ENCODE results near the gene PDZD4.

The PDZD4 gene

GRCh38 chrX:153789654-153790053 is 40.7 kb downstream of the PDZD4 start:
- DNase-seq (ENCODE audit: low read depth), result no peak

GRCh38 chrX:153786669-153787068 is 43.7 kb downstream of the PDZD4 start:
- no peak for DNase-seq (ENCODE audit: low read depth)

DNA sequence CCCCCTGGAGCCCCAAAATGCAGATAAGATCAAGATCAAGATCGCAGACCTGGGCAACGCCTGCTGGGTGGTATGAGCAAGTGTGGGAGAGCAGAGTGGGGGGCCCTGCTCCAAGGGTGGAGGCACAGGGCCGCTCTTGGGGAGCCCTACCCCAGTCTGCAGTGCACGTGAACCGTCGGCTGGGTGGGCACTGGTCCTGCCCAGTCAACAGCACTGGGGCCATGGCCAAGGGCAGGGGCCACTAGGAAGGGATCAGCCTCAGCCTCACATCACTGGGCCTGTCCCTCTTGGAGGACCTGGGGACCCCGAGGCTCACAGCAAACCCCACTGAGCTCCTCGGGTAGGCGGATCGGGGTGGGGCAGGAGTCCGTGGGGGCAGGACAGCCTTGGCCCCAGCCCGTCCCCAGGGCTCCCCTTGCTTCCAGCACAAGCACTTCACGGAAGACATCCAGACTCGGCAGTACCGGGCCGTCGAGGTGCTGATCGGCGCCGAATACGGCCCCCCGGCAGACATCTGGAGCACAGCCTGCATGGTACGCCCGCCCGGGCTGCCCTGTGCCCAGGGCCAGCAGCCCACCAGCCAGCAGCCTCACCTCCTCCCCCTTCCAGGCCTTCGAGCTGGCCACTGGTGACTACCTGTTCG is 45.9 kb downstream of the PDZD4 start:
- no peak for DNase-seq (ENCODE audit: low read depth)

DNA sequence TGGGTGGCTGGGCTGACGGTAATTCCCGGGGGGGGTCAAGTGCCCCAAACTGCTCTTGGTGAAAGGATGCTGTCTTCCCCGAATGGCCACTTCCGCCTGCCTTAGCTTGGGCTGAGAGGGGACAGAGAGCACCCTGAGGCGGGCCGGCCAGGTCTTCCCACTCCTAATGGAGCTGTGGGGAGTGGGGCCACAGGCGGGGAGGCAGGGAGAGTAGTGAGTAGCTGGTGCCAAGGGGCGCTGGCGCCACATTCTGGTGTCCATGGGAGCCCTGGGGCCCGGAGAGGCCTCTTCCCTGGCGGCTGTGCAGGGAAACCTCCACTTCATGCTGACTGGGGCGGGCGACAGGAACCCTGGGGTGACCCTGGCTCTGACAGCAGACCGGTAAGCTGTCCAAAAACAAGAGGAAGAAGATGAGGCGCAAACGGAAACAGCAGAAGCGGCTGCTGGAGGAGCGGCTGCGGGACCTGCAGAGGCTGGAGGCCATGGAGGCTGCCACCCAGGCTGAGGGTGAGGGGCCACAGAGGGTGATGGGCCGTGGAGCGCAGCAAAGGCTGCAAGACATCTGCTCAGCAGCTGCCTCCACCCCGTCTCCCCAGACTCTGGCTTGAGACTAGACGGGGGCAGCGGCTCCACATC is 46.8 kb downstream of the PDZD4 start:
- no peak for DNase-seq (ENCODE audit: low read depth)

- no peak for DNase-seq (ENCODE audit: low read depth)
Observed at GRCh38 chrX:153782871-153783270, 47.5 kb downstream of the PDZD4 start.

DNA sequence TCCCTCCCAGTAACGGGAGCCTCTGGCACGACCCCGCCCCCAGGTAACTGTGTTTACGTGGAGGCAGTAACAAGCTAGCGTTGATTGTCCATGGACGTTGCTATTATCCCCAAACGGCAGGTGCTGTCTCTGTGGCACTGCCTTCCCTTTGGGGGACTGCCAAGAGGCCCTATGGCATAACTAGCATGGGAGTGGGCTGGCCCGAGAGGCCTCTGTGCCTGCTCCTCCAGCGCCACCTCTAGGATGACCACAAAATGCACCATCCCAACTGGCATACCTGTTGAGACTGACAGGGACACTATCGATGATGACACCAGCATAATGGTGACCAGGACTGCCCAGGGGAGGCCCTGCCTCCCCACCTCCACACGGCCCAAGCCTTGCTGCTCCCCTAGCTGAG is 48.0 kb downstream of the PDZD4 start:
- no peak for DNase-seq (ENCODE audit: low read depth)

DNA sequence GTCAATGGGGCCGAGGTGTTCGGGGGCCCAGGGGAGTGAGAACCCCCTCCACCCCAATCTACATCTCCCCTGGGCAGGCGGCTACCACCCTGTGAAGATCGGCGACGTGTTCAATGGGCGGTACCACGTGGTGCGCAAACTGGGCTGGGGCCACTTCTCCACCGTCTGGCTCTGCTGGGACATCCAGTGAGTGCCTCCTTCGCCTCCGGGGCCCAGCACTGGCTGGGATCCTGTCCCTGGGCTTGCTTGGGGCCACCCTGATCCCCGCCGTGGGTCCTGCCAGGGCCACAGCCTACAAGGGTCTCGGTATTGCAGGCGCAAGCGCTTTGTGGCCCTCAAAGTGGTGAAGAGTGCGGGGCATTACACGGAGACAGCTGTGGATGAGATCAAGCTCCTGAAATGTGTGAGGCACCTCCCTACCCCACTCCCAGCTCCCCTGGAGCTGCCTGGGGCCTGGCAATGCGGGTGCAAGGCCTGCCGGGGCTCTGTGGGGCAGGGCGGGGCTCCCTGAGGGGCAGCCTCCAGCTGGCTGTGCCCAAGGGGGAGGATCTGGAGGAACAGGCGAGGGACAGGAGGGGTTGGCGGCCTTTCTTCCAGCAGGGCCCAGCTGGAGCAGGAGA is 48.8 kb downstream of the PDZD4 start:
- no peak for DNase-seq (ENCODE audit: low read depth)

- DNase-seq (ENCODE audit: low read depth), result no peak
Observed at GRCh38 chrX:153780678-153781427, 49.5 kb downstream of the PDZD4 start, which contains the start of gene SRPK3. TSS of gene SRPK3 (plus strand) at chrX:153781041. CDS start at chrX:153781087, 46 bp downstream.

- no peak for DNase-seq (ENCODE audit: low read depth)
Observed at GRCh38 chrX:153779891-153780677, 50.3 kb downstream of the PDZD4 start.

DNA sequence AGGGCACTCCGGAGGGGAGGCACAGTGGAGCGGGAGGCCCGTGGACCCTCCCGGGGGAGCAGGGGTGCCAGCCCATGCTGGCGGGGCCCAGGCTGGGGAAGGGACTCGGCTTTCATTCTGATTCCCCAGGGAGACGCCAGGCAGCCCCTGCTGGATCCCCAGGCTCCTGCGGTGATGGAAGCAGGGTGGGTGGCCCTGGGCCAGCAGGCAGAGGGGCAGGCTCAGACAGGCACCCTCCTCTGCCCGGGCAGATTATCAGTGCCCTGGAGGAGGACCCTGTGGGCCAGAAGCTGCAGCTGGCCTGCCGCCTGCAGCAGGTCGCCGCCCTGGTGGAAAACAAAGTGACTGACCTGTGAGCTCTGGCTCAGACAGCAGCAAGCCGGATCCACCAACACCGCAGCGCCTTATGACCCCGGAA is 51.7 kb downstream of the PDZD4 start:
- DNase-seq (ENCODE audit: low read depth), result no peak

DNA sequence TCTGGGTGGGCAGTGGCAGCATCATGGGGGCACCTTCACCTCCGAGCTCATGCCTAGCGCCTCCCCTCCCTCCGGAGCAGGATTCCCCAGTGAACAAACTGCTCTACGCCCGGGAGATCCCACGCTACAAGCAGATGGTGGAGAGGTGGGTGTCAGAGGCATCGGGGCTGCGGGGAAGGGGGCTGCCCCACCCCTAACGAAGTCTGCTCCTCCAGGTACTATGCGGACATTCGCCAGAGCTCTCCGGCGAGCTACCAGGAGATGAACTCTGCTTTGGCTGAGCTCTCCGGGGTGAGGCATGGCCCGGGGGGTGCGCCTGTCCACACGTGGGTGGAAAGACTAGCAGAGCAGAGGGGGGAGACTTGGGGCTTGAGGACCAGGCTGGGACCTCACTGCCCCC is 52.2 kb downstream of the PDZD4 start:
- no peak for DNase-seq (ENCODE audit: low read depth)

DNA sequence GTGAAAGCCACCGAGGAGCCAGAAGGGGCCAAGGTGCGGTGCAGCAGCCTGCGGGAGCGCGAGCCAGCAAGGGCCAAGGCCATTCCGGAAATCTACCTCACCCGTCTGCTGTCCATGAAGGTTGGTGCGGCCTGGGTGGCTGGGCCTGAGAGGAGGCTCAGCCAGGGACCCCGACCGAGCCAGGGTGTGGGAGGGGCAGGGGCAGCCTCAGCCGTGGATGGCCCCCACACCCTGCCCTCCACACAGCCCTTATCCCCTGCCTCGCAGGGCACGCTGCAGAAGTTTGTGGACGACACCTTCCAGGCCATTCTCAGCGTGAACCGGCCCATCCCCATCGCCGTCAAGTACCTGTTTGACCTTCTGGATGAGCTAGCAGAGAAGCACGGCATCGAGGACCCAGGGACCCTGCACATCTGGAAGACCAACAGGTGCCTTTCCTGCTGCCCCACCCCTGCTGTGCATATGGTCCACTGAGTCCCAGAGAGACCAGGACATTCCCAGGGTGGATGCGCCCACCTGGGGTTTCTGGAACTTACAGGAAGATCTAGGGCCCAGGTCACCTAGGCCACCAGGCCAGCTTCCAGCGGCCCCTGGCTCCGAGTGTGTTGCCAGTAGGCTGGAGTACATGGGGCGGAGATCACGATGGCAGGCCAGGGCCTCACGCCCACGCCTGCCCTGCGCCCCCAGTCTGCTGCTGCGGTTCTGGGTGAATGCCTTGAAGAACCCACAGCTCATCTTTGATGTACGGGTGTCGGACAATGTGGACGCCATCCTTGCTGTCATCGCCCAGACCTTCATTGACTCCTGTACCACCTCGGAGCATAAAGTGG is 52.9 kb downstream of the PDZD4 start:
- DNase-seq (ENCODE audit: low read depth), result no peak

DNA sequence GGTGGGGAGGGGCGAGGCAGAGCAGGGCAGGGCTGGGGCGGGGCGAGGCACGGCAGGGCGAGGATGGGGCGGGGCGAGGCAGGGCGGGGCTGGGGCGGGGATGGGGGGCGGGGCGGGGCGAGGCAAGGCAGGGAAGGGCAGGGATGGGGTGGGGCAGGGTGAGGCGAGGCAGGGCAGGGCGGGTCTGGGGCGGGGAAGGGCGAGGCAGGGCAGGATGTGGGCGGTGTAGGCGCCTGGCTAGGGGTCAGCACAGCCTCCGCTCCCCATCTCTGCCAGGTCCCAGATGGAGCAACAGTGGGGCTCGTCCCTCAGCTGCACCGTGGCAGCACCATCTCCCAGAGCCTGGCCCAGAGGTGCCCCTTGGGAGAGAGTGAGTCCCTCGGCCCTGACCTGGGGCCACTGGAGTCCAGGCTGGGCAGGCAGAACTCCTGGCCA is 53.7 kb downstream of the PDZD4 start:
- DNase-seq (ENCODE audit: low read depth), result no peak

- DNase-seq (ENCODE audit: low read depth), result no peak
Observed at GRCh38 chrX:153776120-153776599, 54.2 kb downstream of the PDZD4 start.

DNA sequence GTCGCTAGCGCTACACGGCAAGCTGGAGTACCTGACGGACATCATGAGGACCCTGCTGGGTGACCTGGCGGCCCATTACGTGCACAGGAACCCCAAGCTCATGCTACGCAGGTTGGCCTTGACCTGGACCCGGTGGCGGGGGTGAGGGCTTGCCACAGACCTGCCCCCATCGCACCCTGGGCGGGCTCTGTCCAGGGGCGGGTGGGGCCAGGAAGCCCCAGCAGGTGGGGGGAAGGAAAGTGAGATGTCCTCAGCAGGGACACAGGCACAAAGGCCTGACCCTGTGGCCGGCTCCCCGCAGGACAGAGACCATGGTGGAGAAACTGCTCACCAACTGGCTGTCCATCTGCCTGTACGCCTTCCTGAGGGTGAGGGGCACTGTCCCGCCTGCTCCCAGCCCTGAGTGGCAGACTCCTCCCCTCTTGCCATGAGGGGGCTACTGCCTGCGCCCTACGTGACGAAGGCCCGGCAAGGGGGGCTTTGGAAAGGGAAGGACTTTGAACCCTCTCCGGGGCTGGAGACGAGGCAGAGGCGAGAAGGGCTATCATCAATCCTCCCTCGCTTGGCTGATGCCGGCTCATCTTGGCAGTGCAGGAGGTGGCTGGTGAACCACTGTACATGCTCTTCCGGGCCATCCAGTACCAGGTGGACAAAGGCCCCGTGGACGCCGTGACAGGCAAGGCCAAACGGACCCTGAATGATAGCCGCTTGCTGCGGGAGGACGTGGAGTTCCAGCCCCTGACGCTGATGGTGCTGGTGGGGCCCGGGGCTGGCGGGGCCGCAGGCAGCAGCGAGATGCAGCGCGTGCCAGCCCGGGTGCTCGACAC is 54.8 kb downstream of the PDZD4 start:
- DNase-seq (ENCODE audit: low read depth), result no peak

DNA sequence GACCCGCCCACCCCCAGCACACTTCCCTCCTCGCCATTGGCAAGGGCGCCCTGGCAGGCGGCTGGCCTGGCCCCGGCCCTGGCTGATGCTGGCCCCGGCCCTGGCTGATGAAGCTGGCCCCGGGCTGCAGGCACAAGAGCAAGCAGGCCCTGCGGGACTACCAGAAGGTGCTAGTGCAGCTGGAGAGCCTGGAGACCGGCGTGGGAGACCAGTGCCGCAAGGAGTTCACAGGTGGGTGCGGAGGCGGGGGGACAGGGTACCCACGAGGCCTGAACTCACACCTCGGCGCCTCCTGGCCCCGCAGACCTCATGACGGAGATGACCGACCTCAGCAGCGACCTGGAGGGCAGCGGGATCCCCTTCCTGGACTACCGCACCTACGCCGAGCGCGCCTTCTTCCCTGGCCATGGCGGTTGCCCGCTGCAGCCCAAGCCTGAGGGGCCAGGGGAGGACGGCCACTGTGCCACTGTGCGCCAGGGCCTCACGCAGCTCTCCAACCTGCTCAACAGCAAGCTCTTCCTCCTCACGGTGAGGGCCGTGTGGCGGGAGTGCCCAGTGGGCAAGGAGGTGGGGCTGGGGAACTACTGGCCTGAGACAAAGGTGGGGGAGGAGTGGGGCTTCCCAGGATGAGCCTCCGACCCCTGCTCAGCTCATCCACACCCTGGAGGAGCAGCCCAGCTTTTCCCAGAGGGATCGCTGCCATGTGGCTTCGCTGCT is 55.6 kb downstream of the PDZD4 start:
- no peak for DNase-seq (ENCODE audit: low read depth)

DNA sequence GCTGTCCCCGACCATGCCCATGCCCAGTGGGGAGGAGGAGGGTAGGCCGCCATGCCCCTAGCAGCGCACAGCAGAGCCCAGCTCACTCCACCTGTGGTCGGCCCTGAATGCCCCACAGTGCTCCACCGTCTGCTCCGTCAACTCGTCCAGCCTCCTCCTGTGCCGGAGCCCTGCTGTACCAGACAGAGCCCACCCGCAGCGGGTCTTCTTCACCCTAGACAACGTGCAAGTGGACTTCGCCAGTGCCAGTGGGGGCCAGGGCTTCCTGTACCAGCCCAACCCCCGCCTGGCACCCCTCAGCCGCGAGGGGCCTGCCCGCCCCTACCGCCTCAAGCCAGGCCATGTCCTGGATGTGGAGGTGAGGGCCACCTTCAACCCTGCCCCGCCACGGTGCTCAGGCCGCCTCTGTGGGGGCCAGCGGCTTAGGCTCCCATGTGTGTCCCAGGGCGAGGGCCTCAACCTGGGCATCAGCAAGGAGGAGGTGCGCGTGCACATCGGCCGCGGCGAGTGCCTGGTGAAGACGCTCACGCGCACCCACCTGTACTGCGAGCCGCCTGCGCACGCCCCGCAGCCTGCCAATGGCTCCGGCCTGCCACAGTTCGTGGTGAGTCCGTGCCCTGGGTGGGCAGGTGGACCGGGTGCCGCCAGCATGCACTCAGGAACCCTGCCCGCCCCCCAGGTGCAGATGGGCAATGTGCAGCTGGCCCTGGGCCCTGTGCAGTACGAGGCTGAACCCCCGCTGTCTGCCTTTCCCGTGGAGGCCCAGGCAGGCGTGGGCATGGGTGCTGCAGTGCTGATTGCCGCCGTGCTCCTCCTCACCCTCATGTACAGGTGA is 56.4 kb downstream of the PDZD4 start:
- no peak for DNase-seq (ENCODE audit: low read depth)

GRCh38 chrX:153773218-153773611 is 57.1 kb downstream of the PDZD4 start:
- no peak for DNase-seq (ENCODE audit: low read depth)
